Pancreas (tissue), 10 donors: ENCODE measurements around the gene ARHGEF37. TPM values are rescaled to one million over a fixed set of nuclear protein-coding genes. Genes with fewer than 3 reads are reported as not detected.

ENCODE experiments used
- ATAC-seq, 4 donors: fragments of 200-7000 bp; cut with Tn5 transposase; one replicate each; pipeline versions ENCODE4 v1.8.0 to v1.9.1; 2020; ENCODE audit warnings: mild to moderate bottlenecking in 4 of 4, moderate library complexity in 4 of 4
- DNase-seq, 6 donors: peaks; one replicate each; pipeline ENCODE4 v3.0.0-alpha.2; 2020
- FAIRE-seq: peaks from 2 replicates; lab custom pipeline; 2012; peaks lifted over from hg19 to GRCh38; lab: Jason Lieb, UNC
- H3K27ac ChIP-seq, 4 donors: fragments of 200-600 bp; sonication (generic); 1 replicate in 3 of 4; 2 replicates in 1 of 4; pipeline versions ENCODE4 v1.5.0 to v1.8.0; 2020
- H3K27me3 ChIP-seq, 4 donors: fragments of 200-600 bp; one replicate each; pipeline ENCODE4 v1.8.0; 2021
- H3K36me3 ChIP-seq, 3 donors: fragments of 200-600 bp; sonication (generic) in 1 of 3; one replicate each; pipeline versions ENCODE4 v1.5.0 to v1.8.0; 2020 to 2021
- H3K4me1 ChIP-seq, 3 donors: fragments of 200-600 bp; one replicate each; pipeline ENCODE4 v1.8.0; 2021
- H3K4me3 ChIP-seq, 4 donors: fragments of 200-600 bp; sonication (generic) in 2 of 4; one replicate each; pipeline versions ENCODE4 v1.5.0 to v1.8.0; 2020 to 2021
- H3K9me3 ChIP-seq, 4 donors: fragments of 200-600 bp; one replicate each; pipeline ENCODE4 v1.8.0; 2021
- WGBS, 2 donors: extraction: QIAGEN DNeasy Blood & Tissue Kit; methylation state at CpG; one replicate each; pipeline ENCODE4 v1.1.7; 2013; 5-methylcytosine and 5-hydroxymethylcytosine counted together
- intact Hi-C, 3 donors: fragments of 100-400 bp; cut with DNase I; formaldehyde crosslinking; loops; one replicate each; pipeline versions ENCODE4 v1.11.1 to v1.14.2; 2022
- polyA plus RNA-seq, 2 donors: library from polyadenylated mRNA; stranded (reverse); fragments of 200-250 nt; gene quantifications; one replicate each; pipeline ENCODE4 v1.2.3, GENCODE V29; 2013
- total RNA-seq, 6 donors: library from RNA; stranded (reverse); fragmentation: NEBNext Ultra II Directional in 4 of 6; extraction: Animal tissue kit (Norgen Biotek cat#: 25700) in 4 of 6; gene quantifications; one replicate each; pipeline versions ENCODE4 v1.2.1 to v1.2.4, GENCODE V29; 2021 to 2023
- TF ChIP-seq, protein P1 (sequence below), 4 donors: fragments of 200-600 bp; sonication (generic) in 3 of 4; IDR thresholded peaks; one replicate each; pipeline versions ENCODE4 v1.5.0 to v1.8.0; 2021; ENCODE audit warnings: antibody characterized with exemption in 4 of 4
- donor health status: healthy with polysubstance abuse.
- donor health status: DM: no; HTN: no; CAD: no; lungs with moderate emphysema.
- donor health status: DM: no; HTN: no; CAD: no.
- donor health status: control.
- donor health status: control.
- donor health status: Bipolar disorder and iron deficiency.
- donor health status: DM: yes; HTN: yes; CAD: no.
- donor health status: DM: no; HTN: no; CAD: no.
- donor health status: DM: no; HTN: no; CAD: no.
- donor health status: DM: yes; HTN: yes; CAD: no.

The ARHGEF37 gene
- total and polyA plus RNA-seq, 8 donors, result 5.7 to 13.6 (median 9.2) TPM

GRCh38 chr5:149629421-149629820 lies 48.1 kb downstream of the ARHGEF37 start:
- DNase-seq (no peak), FAIRE-seq (no peak), ATAC-seq (no peak)
- WGBS, 2 donors, result 94 to 97% methylated on average over 5 of the region's 5 CpGs
- no peaks in the 10 kb centered on the region for H3K27me3 ChIP-seq
- H3K36me3 ChIP-seq, result peaks cover 0 to 7% (median 0%) of the 10 kb centered on the region in 3 donors
- no peaks in the 10 kb centered on the region for H3K4me1 ChIP-seq
- intact Hi-C loops, result no loop called here
- no peak overlapping the region for H3K27ac ChIP-seq
- no peaks in the 10 kb centered on the region for H3K9me3 ChIP-seq
- H3K4me3 ChIP-seq, result no peak overlapping the region
- TF ChIP-seq, protein P1, sequence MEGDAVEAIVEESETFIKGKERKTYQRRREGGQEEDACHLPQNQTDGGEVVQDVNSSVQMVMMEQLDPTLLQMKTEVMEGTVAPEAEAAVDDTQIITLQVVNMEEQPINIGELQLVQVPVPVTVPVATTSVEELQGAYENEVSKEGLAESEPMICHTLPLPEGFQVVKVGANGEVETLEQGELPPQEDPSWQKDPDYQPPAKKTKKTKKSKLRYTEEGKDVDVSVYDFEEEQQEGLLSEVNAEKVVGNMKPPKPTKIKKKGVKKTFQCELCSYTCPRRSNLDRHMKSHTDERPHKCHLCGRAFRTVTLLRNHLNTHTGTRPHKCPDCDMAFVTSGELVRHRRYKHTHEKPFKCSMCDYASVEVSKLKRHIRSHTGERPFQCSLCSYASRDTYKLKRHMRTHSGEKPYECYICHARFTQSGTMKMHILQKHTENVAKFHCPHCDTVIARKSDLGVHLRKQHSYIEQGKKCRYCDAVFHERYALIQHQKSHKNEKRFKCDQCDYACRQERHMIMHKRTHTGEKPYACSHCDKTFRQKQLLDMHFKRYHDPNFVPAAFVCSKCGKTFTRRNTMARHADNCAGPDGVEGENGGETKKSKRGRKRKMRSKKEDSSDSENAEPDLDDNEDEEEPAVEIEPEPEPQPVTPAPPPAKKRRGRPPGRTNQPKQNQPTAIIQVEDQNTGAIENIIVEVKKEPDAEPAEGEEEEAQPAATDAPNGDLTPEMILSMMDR (IDR thresholded peaks at IDR 0.05), result no peak

- ATAC-seq (no peak), FAIRE-seq (no peak), DNase-seq (peak in 1 of 6 donors; percentile 47)
- Histone ChIP-seq H3K27ac (no peak overlapping the region), H3K27me3 (no peaks in the 10 kb centered on the region), H3K4me1 (no peaks in the 10 kb centered on the region), H3K9me3 (no peaks in the 10 kb centered on the region), H3K4me3 (no peak overlapping the region), H3K36me3 (peaks cover 0 to 7% (median 0%) of the 10 kb centered on the region in 3 donors)
- intact Hi-C loops, result loop anchor here in 1 of 3 donors (5.0 kb wide), 1 partner anchor 197 kb away; no protein-coding TSS in a partner anchor
- TF ChIP-seq, protein P1 (IDR thresholded peaks at IDR 0.05), result no peak
- WGBS, 2 donors, result 92% methylated on average over 8 of the region's 8 CpGs
Observed at GRCh38 chr5:149630337-149630736, 49.0 kb downstream of the ARHGEF37 start.

GRCh38 chr5:149631506-149631905 lies 50.2 kb downstream of the ARHGEF37 start:
- ATAC-seq (no peak), DNase-seq (no peak), FAIRE-seq (no peak)
- H3K27me3 ChIP-seq, result no peaks in the 10 kb centered on the region
- peaks cover 0 to 7% (median 0%) of the 10 kb centered on the region in 3 donors for H3K36me3 ChIP-seq
- H3K4me3 ChIP-seq, result no peak overlapping the region
- H3K27ac ChIP-seq, result no peak overlapping the region
- 93 to 97% methylated on average over 2 of the region's 2 CpGs for WGBS, 2 donors
- no peaks in the 10 kb centered on the region for H3K4me1 ChIP-seq
- TF ChIP-seq, protein P1 (IDR thresholded peaks at IDR 0.05), result no peak
- intact Hi-C loops, result loop anchor here in 1 of 3 donors (5.0 kb wide), 1 partner anchor 196 kb away; no protein-coding TSS in a partner anchor
- H3K9me3 ChIP-seq, result no peaks in the 10 kb centered on the region

- H3K9me3 ChIP-seq, result no peaks in the 10 kb centered on the region
- no peak overlapping the region for H3K4me3 ChIP-seq
- no peaks in the 10 kb centered on the region for H3K4me1 ChIP-seq
- DNase-seq (peak in 2 of 6 donors; percentile 31), ATAC-seq (peak in 3 of 4 donors; percentile 17 to 68 (median 42)), FAIRE-seq (no peak)
- WGBS, 2 donors, result 71 to 78% methylated on average over 12 of the region's 12 CpGs
- peak overlapping the region in 2 of 4 donors; percentile 17 to 33 for H3K27ac ChIP-seq
- peaks cover 0 to 7% (median 0%) of the 10 kb centered on the region in 3 donors for H3K36me3 ChIP-seq
- intact Hi-C loops, result loop anchor here in 1 of 3 donors (5.0 kb wide), 1 partner anchor 195 kb away; no protein-coding TSS in a partner anchor
- no peaks in the 10 kb centered on the region for H3K27me3 ChIP-seq
- TF ChIP-seq, protein P1 (IDR thresholded peaks at IDR 0.05), result no peak
Observed at GRCh38 chr5:149632311-149633251, 51.3 kb downstream of the ARHGEF37 start.
